Fibroblast of skin of right biceps (primary cell): ENCODE measurements around the gene ATP9A.

Experiments
- DNase-seq: peaks from one replicate; pipeline ENCODE4 v3.0.0-alpha.2; 2013

Gene ATP9A

DNA sequence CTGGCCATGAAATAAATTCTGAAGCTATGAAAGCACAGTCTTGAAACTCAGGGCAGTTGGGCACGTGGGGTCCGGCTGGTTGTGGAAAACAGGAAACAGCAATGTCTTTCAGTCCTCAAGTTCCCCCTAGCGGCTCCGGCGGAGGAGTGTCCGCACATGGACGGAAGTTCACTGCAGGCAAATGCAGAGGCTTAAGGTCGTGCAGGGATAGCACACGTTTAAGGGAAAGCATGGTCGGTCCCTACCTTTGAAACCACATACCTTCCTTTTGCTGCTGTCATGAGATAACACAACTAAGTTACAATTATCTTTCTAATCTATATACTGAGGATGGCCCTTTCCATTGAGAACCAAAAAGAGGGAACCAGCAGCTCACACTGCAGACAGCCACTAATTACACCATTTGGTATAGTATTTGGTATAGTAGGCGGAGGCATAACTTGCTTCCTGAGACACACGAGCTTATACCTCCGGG, 173.1 kb downstream of the ATP9A start:
- peak; percentile 90 for DNase-seq

DNA sequence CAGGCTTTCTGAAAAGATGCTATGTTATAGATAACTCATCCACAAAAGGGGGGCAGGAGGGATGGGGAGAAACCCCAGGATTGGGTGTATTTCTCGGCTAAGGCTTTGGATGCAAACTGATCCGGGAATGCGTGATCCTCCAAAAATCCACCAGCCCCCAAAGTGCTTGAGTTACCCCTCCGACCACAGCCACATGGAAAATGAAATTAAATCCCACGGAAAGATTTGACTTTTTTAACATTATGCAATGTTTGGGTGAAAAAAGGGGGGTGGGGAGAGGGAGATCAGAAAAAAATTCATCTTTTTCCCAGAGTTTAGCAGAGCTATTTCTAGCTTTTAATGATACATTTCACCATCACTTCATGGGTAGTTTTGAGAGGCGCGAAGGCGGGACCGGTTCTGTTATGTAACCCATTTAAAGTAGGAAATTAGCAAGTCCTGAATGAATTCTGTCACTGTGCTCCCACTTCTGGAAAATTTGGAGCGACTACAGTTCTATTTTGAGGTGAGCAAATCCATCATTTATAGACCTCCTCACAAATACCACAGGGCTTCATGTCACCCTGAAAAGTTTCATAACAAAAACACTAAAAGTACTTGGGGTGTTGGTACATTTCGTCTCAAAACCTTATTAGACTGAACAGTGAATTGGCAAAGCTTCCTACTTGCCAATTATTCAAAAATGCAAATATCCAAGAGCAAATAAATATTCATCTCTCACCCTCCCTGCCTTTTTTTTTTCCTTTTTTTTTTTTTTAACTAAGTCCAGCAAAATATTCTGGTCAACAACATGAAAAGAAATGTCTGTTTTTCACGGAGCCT, 173.7 kb downstream of the ATP9A start:
- DNase-seq = peak; percentile 62

DNA sequence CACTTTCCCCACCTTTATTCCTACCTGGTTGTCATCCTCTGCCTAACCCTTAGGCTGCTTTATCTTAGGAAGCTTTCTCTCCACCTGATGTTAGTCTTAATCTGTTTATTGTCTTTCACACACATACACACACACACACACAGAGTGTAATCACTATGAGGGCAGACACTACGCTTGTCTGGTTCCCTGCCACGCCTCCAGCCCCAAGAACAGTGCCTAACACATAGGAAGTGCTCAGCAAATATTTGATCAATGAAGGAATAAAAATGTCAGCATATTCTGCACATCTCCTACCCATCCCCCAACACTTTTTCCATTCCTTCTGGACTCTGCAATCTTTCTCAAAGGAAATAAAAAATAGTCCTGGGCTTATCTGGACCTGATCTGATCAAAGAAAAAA, 174.6 kb downstream of the ATP9A start:
- DNase-seq = no peak

GRCh38 chr20:51592564-51592963, 175.6 kb downstream of the ATP9A start:
- no peak for DNase-seq

DNA sequence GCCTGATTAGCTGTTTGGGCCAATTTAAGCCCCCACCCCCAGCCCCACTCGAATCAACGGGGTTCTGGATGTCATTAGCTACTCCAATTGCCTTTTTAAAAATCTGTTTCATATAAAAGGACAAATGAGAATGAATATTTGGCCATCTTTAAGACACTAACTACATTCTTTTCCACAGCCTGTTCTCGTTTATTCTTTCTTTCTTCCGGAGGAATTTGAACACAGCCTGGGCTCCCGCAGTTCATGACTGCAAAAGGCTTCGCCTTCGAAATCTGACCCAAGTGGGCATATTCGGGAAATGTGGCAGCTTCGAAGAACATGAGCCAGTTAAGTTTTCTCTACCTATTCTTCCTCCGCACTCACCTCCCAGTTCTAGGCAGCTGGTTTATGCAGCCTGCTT, 176.3 kb downstream of the ATP9A start:
- no peak for DNase-seq

GRCh38 chr20:51588762-51589161, 179.4 kb downstream of the ATP9A start:
- DNase-seq = no peak

GRCh38 chr20:51587145-51587544, 181.0 kb downstream of the ATP9A start:
- no peak for DNase-seq

DNA sequence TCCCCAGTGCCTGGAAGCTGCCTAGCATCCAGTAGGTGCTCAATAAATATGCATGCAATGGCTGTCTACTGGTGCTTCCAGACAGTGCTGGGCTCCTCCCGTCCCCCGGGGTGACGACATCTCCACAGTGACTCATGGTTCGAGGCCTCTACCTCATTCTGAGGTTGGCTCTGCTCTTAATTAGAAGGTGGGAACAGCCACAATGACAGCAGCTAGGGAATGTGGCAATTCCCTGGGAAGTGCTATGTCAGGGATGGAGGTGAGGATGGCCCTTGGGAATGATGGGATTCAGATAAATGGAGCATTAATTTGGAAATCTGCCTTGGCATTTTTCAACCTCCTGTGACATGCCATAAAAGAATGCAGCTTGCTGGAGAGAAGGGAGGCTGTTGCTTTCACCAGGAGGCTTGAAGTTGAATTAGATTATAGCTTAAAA, 182.2 kb downstream of the ATP9A start:
- peak; percentile 100 for DNase-seq

DNA sequence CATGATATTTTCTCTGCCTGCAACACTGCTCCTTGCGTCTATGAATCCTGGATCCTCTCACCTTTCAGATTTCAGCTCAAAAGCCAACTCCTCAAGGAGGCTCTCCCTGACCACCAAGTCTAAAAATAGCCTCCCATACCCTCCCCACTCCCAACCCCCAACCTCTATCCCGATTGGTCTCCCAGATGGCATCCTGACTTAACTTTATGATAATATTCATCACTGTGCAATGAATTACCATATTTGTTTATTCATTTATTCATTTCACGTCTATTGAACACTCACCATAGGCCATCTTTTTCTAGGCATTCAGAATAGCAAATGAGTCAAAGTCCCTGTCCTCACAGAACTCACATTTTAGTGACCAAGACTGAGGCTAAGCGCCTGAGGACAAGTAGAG, 183.0 kb downstream of the ATP9A start:
- DNase-seq = peak; percentile 45

DNA sequence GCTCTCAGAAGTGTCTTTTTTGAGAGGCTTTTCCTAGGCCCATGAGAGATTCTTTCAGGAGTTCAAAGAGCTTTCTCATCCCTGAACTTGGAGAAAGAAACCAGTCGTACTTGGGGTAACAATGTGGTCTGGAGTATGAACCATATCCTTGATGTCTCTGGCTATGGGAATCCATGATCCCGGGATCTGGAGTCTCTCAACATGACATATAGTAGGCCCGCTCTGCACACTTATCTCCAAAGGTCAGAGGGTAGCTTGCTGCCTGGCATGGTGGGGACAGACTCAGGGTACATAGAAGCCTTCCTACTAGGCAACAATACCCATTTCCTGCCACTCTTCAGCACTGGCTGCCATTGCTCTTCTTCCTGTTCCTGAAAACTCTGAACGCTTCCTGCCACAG, 183.5 kb downstream of the ATP9A start:
- DNase-seq = no peak

GRCh38 chr20:51584116-51584515, 184.1 kb downstream of the ATP9A start:
- DNase-seq = no peak

DNA sequence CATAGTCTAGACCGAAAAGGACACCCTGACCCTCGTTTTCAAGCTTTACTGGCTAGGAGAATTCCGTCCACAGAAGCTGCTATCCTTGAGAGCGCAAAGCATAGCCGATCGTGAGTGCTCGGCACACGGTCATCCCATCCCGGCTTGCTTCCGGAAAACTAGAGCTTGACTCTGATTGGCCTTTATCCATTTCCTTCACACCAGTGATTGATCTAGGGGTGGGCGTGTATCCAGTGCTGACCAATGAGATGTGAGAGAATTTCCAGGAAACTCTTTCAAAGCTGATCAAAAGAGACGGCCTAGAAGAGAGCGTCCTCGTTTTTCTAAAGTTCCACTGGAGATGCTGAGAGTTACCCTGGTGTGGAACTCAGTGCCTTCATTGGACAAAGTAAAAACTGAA, 184.7 kb downstream of the ATP9A start:
- no peak for DNase-seq

DNA sequence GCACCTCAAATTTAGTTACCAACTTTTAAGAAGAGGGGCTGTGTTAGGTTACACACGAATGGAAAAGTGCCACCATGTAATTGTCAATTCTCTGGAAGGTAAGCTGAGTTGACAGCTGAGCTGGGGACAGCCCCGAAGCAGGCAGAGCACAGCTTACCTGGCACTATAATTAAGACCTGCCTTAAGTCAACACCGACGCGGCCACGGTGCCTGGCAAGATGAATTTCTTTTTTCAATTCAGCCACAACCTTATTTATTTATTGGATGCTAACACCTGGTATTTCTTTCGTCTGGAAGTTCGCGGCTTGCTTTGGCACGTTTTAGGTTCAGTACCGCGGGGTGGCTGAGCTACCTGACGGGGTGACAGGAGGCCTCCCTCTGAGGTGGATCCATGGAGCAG, 185.1 kb downstream of the ATP9A start:
- no peak for DNase-seq

GRCh38 chr20:51581571-51581970, 186.6 kb downstream of the ATP9A start:
- no peak for DNase-seq

- peak; percentile 78 for DNase-seq
These were observed 189.1 kb downstream of the ATP9A start for GRCh38 chr20:51579137-51579536.

DNA sequence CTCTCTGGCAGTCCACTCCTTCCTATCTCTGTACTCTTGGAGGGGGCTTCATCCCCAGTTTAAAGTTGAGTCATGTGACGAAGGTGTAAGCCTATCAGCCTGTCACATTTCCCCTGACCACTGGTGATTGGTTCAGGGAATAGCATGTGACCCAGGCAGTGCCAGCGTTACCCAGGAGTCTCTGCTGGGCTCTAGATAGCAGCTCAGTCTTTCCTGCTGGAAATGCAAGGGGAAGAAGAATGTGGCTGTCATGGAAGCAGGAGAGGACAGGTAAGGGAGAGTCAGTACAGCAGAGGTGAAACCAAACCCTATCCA, 190.1 kb downstream of the ATP9A start:
- no peak for DNase-seq

GRCh38 chr20:51577432-51578144, 190.6 kb downstream of the ATP9A start:
- DNase-seq = no peak

- no peak for DNase-seq
These were observed 192.7 kb downstream of the ATP9A start for GRCh38 chr20:51575486-51575885.

- no peak for DNase-seq
These were observed 193.7 kb downstream of the ATP9A start for GRCh38 chr20:51574248-51575033.

DNA sequence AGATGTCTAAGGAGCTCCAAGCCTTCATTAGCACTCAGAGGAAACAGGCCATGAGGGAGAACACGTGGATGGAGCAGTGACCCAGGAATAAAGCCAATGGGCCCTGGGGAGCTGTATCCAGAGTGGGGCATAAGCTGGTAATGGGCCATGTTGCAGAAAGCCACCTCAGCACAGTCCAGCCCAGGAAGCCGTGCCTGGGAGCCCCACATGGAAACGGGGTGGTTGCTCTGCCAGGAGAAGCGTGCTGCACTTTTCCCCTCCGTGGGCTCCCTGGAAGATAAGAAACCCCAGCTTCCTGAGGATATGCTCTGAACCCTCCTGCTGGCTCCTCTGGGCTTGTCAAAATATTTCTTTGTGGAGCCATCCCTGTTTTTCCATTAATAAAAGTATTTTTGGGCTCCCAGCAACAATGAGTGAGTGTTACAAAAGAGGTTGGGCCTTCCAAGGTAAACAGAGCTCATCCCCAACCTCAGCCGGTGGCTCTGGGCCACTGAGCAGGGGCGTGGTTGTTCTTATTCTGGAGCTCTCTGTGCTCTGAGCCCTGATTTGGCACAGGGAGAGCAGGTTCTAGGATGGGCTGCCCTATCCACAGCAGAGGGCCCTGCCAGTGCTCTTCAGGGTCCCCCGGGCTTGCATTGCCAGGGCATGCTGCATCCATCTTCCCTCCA, 194.5 kb downstream of the ATP9A start:
- no peak for DNase-seq

DNA sequence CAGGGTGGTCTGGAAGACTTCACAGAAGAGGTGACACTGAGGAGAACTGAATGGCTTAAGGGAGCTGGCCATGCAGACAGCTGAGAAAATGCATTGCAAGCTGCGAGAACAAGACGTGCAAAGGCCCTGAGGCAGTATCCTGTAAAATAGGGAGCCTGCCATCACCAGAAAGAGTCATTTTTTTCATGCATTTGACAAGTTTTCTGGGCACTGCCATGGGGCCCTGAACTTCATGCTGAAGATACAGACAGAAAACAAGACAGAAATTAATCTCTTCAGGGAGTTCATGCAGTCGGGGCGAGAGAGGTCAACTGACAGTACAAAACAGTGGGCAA, 196.8 kb downstream of the ATP9A start:
- no peak for DNase-seq

DNA sequence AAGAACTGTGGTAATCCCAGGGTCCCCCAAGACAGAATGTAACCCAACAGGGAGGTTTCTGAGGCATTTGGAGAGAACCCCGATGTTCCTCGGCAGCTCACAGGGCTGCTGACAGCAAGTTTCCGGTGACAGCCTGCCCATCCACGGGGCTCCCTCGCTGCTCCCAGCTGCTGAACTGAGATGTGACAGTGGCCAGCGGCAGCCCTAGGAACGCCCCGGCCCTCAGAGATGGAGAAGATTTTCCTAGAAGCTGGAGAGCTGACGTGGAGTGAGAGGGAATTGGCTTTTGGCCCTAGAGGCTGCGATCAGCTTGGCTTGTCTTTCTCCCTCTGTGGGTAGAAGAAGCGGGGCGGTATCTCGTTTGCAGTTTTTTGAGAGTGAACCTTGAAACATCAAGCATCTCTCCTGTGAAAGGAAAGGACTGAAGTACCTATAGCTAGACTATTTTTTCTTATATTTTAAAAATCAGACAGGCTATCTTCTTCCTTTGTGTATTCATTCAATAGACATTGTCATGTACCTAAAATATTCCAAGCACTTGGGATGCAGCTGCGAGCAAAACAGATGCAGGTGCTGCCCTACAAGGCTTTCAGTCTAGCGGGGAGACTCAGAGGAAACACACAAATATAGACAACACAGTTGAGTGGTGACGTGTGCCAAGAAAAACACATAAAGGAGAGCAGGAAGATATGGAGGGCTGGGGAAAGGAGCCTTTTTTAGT, 197.3 kb downstream of the ATP9A start:
- no peak for DNase-seq
